Measurements from ENCODE around the gene MAGI2. TPM values are rescaled to one million over a fixed set of nuclear protein-coding genes. Genes with fewer than 3 reads are reported as not detected.

Gene MAGI2
- total and polyA plus RNA-seq, 2 of the 13 experiments (the other 11 are each of a cell fraction or from before 2014, with no cell fraction given), result 1.5 to 3.8 TPM

DNA sequence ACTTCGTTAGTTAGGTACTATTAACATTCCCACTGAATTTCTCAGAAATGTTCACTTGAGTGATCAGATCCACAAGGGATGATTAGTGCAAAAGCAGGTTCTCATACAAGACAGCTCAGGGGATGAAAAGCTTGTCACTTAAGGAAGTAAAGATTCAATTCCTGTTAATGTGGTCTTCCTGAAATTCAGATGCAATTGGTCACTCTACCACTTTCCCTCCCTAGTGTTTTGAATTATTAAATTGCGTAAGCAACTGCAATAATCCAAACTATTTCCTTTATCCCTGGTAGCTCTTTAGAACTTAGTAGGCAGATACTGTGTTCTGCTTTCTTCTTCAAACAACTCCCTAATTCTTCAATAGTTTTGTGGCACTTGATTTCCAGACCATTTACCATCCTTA lies 121.4 kb downstream of the MAGI2 start:
- no peak overlapping the region for H3K4me3 ChIP-seq (replicated peaks in 1 of 3; ENCODE audit: insufficient read depth in 1 of 3, low read depth in 2 of 3, low read length in 3 of 3)
- in situ Hi-C loops (cut with HindIII; ENCODE audit: extremely low pct_ligation_motif_present, low pct_unique_long_range_greater_than_20kb), result no loop called here
- H3K9me3 ChIP-seq (ENCODE audit: low read length), result no peaks in the 10 kb centered on the region
- H3K4me1 ChIP-seq (ENCODE audit: insufficient read depth, low read length), result no peaks in the 10 kb centered on the region
- intact Hi-C loops (cut with micrococcal nuclease; ENCODE audit: unreplicated experiment), result no loop called here
- no peaks in the 10 kb centered on the region for H3K36me3 ChIP-seq (replicated peaks in 1 of 2; ENCODE audit: control insufficient read depth in 1 of 2, insufficient read depth in 2 of 2, low read length in 2 of 2)
- H3K27me3 ChIP-seq (ENCODE audit: control insufficient read depth in 1 of 2, insufficient read depth in 2 of 2, low read length in 2 of 2), result no peaks in the 10 kb centered on the region
- ChIA-PET CTCF (ENCODE audit: low intra/inter-chr PET ratio, low total read pairs) (no interaction called here), POLR2A (no interaction called here)
- H3K27ac ChIP-seq (ENCODE audit: extremely low read length, insufficient read depth, low read length), result no peak overlapping the region
- H3K79me2 ChIP-seq (ENCODE audit: insufficient read depth, low read length), result no peaks in the 10 kb centered on the region
- DNase-seq (ENCODE audit: low spot score) (no peak), ATAC-seq (no peak), FAIRE-seq (no peak)
- no peak overlapping the region for H3K4me2 ChIP-seq (ENCODE audit: low read depth, low read length)
- H4K20me1 ChIP-seq (ENCODE audit: insufficient read depth, low read length), result no peaks in the 10 kb centered on the region
- H2AFZ ChIP-seq (ENCODE audit: low read length), result no peak overlapping the region
- BruUV-seq (replicated peaks), result no TSS peak
- H3K9ac ChIP-seq (ENCODE audit: insufficient read depth, low read depth, low read length), result no peak overlapping the region
- 49% methylated on average over 2 of the region's 2 CpGs for WGBS (ENCODE audit: low lambda C conversion rate)
- TF ChIP-seq MBD4 (IDR thresholded peaks at IDR 0.05; ENCODE audit: borderline replicate concordance, low read length) (no peak), EP300 (IDR thresholded peaks at IDR 0.05; ENCODE audit: low read depth in 2 of 2, low read length in 2 of 2) (no peak), EP300 (CRISPR knock-in tag; IDR thresholded peaks at IDR 0.05; ENCODE audit: borderline replicate concordance) (no peak), ZNF768 (CRISPR knock-in tag; IDR thresholded peaks at IDR 0.05) (no peak), SPEN (CRISPR knock-in tag; IDR thresholded peaks at IDR 0.05; ENCODE audit: low read depth) (no peak), ZFP36L2 (CRISPR knock-in tag; IDR thresholded peaks at IDR 0.05) (no peak), PPARG (CRISPR knock-in tag; conservative IDR thresholded peaks at IDR 0.05) (no peak), KLF15 (CRISPR knock-in tag; IDR thresholded peaks at IDR 0.05; ENCODE audit: borderline replicate concordance) (no peak), BORCS8-MEF2B (CRISPR knock-in tag; IDR thresholded peaks at IDR 0.05) (no peak), ZNF850 (CRISPR knock-in tag; conservative IDR thresholded peaks at IDR 0.05) (no peak), FOSL2 (CRISPR knock-in tag; IDR thresholded peaks at IDR 0.05) (no peak)
- TF ChIP-seq, protein P1, sequence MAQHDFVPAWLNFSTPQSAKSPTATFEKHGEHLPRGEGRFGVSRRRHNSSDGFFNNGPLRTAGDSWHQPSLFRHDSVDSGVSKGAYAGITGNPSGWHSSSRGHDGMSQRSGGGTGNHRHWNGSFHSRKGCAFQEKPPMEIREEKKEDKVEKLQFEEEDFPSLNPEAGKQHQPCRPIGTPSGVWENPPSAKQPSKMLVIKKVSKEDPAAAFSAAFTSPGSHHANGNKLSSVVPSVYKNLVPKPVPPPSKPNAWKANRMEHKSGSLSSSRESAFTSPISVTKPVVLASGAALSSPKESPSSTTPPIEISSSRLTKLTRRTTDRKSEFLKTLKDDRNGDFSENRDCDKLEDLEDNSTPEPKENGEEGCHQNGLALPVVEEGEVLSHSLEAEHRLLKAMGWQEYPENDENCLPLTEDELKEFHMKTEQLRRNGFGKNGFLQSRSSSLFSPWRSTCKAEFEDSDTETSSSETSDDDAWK (CRISPR knock-in tag; IDR thresholded peaks at IDR 0.05), result no peak
- TF ChIP-seq, protein P2, sequence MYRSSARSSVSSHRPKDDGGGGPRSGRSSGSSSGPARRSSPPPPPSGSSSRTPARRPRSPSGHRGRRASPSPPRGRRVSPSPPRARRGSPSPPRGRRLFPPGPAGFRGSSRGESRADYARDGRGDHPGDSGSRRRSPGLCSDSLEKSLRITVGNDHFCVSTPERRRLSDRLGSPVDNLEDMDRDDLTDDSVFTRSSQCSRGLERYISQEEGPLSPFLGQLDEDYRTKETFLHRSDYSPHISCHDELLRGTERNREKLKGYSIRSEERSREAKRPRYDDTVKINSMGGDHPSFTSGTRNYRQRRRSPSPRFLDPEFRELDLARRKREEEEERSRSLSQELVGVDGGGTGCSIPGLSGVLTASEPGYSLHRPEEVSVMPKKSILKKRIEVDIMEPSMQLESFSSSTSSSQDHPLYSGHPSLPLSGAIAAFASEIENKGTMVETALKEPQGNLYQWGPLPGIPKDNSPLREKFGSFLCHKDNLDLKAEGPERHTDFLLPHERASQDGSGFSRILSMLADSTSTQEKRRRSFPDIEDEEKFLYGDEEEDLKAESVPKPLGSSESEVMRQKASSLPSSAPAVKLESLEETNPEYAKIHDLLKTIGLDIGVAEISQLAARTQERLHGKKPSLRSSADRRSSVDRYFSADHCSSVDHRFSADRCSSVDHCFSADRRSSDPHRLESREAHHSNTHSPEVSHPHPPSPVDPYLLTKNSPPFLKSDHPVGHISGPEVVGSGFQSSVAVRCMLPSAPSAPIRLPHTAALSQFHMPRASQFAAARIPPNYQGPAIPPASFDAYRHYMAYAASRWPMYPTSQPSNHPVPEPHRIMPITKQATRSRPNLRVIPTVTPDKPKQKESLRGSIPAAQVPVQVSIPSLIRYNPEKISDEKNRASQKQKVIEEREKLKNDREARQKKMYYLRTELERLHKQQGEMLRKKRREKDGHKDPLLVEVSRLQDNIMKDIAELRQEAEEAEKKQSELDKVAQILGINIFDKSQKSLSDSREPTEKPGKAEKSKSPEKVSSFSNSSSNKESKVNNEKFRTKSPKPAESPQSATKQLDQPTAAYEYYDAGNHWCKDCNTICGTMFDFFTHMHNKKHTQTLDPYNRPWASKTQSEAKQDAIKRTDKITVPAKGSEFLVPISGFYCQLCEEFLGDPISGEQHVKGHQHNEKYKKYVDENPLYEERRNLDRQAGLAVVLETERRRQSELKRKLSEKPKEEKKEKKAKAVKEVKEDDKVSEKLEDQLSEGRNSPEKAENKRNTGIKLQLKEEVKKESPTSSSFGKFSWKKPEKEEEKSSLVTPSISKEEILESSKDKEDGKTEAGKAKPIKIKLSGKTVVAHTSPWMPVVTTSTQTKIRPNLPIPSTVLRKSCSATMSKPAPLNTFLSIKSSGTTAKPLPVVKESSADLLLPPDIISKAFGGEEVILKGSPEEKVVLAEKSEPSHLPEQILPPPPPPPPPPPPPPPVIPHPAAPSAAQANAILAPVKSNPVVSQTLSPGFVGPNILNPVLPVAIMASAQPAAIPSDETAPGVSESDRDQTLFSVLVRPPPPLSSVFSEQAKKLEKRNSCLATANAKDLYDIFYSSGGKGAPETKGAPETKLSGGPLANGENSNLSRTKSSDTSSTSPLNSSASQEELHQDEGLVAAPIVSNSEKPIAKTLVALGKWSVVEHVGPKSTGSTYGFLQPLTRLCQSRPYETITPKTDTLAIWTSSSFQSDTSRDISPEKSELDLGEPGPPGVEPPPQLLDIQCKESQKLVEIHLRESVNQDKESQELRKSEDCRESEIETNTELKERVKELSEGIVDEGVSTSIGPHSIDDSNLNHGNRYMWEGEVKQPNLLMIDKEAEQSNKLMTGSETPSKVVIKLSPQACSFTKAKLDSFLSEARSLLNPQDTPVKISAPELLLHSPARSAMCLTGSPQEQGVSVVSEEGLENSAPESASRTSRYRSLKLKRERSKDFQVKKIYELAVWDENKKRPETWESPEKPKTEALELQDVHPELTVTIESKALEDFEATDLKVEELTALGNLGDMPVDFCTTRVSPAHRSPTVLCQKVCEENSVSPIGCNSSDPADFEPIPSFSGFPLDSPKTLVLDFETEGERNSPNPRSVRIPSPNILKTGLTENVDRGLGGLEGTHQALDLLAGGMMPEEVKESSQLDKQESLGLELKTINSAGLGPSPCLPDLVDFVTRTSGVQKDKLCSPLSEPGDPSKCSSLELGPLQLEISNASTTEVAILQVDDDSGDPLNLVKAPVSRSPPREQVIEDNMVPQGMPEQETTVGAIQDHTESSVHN (CRISPR knock-in tag; IDR thresholded peaks at IDR 0.05), result no peak
- TF ChIP-seq, protein P3, sequence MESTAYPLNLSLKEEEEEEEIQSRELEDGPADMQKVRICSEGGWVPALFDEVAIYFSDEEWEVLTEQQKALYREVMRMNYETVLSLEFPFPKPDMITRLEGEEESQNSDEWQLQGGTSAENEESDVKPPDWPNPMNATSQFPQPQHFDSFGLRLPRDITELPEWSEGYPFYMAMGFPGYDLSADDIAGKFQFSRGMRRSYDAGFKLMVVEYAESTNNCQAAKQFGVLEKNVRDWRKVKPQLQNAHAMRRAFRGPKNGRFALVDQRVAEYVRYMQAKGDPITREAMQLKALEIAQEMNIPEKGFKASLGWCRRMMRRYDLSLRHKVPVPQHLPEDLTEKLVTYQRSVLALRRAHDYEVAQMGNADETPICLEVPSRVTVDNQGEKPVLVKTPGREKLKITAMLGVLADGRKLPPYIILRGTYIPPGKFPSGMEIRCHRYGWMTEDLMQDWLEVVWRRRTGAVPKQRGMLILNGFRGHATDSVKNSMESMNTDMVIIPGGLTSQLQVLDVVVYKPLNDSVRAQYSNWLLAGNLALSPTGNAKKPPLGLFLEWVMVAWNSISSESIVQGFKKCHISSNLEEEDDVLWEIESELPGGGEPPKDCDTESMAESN (CRISPR knock-in tag; conservative IDR thresholded peaks at IDR 0.05), result no peak
